GM04503 (cell line): ENCODE measurements around the gene SLC25A51.
"Not testable (repeated sequence)": the region's sequence is repeated elsewhere in the genome, so short reads cannot be mapped to it uniquely, and the experiment has no call there.

Experiments
- DNase-seq: peaks from one replicate; pipeline ENCODE4 v3.0.0-alpha.2; 2012; ENCODE audit warnings: low read depth

Gene SLC25A51

GRCh38 chr9:37919246-37919955 lies 15.5 kb upstream of the SLC25A51 start:
- DNase-seq, result no peak

DNA sequence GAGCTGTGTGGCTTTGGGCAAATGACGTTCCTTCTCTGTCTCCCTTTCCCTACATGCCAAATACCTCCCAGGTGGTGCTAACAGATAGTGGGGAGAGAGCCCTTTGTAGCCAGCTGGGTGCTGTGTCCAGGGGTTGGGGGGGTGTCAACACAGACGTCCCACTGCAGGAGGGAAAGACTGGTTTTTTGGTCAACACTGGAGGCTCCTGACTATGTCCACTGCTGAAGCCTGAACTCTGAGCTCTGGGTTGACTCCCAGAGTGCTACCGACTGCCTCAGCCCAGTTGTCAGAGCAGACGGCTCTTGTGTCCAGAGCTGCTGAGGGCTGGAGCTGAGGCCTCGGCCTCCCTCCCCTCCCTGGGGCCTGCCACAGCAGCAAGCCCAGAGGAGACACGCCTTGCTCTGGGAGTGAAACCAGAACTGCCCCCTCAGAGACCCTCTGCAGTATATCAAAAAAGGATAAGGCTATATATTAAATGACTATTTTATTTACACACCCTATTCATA lies 14.8 kb upstream of the SLC25A51 start:
- no peak for DNase-seq

DNA sequence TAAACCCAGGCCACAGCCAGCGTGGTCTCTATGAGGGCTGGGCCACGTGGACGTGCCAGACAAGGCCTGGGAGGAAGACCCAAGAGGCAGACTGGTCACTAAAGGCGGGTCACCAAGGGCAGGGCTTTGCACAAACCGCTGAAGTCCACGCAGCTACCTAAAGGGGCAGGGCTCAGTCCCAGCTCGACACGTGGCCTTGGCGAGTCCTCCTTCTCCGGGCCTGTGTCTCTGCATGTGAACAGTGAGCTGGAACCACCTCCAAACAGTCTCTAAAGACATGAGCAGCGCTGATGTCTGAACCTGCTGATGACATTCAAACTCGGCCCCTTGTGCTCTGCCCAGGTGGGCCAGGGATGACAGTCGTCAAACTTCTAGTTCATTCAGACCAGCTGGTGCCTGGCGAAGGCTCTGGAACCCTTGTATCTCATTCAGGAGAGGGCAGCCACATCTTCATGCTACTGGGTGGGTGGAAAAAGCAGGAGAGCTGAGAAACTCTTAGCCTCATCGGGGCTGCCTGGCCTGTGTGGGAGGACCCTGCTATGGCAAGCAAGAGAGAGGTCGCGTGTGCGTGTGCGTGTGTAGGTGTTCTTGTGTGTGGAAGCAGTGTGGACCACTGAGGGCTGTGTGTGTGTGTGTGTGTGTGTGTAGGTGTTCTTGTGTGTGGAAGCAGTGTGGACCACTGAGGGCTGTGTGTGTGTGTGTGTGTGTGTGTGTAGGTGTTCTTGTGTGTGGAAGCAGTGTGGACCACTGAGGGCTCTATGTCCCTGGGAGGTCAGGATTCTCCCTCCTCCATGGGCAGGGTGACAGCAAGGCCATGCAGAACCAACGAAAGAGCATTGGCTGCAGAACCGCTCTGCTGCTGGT lies 14.1 kb upstream of the SLC25A51 start:
- no peak for DNase-seq

DNA sequence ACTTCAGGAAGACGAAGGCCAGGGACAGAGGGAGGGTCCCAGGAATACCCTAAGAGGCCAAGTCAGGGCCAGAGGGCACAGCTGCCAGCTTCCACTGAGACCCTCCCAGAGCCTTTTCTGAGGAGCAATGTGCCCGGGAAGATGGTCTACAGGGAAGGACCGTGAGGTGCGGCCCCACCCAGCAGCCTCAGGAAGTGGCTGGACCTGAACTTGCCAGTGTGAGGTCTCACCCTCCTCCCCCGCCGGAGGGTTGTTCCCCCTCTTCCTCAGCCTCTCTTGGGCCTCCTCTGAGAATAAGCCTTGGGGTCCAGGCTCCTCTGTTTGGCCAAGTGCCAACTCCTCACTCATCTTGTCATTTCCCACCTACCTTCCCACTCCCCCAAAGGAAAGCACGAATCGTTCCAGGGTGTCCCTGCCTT lies 13.4 kb upstream of the SLC25A51 start:
- no peak for DNase-seq

GRCh38 chr9:37916471-37917312 lies 12.8 kb upstream of the SLC25A51 start:
- no peak for DNase-seq

DNA sequence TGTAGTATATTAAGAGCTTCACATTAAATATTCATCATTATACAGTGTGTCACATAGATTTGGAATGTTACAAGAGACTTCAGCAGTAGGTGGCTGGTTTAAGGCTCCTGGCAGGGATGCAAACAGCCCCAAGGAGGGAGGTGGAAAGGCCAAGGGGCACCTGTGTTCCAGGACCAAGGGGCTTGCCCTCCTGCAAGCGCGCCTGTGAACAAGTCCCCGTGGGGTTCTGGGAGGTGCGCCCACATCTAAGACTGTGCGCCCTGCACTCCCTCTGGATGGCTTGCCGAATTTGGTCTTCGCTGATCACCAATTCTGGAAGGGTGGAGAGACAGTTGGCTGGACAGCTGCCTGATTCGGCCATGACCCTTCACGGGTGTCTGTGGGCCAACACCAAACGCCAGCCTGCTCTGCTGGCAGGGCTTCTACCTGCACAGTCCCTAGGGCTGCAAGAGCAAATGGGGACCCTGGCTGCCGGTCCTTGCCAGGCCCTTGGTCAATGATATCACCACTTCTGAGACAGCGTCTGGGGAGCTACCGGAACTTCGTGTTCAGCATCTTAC lies 12.1 kb upstream of the SLC25A51 start:
- DNase-seq, result no peak

DNA sequence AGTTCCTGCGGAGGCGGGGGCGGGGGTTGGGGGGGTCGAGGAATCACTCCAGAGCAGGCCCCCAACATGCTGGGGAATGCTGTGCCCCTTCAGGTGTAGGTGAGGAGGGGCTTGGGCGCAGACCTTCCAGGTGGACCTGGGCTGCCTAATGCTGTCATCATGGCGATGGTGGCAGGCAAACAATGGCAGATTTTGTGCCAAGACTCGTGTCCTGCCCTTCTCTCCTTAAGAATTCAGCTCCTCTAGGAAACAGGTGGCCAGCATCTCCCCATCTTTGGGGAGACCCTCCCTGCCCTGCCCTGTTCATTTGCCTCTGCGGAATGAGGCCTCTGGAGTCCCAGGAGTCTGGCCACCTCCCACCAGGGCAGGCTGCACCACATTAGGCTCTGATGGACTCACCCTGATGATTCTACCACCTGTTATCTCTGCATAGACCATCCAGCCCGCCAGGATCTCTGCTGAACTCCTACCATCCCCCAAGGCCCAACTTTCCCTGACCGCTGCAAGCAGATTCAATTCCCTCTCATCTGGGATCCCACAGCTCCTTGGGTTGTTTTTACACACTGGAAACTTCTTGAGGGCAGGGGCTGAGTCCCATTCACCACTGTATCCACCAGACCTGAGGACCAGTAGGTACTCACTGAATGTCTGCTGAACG lies 10.9 kb upstream of the SLC25A51 start:
- no peak for DNase-seq

DNA sequence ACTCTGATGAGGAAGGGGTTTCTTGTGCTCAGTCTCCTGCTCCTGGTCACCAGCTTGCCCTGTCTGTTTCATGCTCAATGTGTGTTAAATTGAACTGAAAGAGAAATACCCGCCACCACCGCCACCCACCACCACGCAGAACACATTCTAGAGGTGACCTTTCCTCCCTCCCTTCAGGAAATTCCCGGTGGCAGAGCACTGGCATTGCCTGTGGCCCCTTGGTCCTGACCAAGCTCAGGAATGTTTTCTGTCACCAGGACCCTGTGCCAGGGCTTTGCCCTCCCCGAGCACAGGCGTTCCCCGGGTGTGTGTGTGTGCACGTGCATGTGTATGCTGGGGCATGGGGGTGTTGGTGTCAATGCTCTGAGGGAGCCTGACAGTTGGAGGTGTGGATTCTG lies 10.2 kb upstream of the SLC25A51 start:
- DNase-seq, result no peak

- DNase-seq, result peak; percentile 27
These were observed 9.7 kb upstream of the SLC25A51 start for GRCh38 chr9:37913480-37914153.

DNA sequence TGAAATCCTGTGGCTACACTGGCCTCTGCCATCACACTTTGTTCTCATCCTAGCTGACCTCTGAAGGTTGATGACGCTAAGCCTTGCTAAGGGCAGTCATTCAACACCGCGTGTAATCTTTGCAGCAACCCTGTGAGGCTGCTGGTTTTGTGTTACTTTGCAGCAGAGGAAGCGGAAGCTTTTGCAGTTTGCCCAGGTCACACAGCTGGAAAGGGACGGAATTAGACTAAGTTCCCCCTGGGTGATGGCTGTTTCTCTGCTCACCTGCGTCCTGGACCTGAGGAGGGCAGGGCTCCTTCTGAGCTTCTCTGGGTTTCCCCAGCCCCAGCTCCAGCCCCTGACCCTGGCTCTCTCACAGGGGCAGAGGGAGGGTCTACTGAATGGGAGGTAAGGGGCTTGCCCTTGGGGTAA lies 7.3 kb upstream of the SLC25A51 start:
- DNase-seq, result no peak

DNA sequence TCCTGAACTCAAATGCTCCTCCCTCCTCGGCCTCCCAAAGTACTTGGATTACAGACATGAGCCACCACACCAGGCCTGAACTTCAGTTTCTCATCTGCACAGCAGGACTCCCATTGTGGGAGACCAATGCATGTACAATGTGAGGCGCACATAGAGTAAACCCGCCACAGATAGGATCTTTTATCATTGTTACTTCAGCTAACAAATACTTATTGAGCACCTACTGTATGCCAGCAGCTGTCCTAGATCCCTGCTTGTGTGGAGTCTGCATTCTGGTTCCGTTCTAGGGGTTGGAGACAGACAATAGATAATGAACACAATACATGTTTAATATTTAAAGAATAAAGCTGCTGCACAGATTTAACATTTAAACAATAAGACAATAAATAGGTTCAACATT lies 6.3 kb upstream of the SLC25A51 start:
- no peak for DNase-seq

DNA sequence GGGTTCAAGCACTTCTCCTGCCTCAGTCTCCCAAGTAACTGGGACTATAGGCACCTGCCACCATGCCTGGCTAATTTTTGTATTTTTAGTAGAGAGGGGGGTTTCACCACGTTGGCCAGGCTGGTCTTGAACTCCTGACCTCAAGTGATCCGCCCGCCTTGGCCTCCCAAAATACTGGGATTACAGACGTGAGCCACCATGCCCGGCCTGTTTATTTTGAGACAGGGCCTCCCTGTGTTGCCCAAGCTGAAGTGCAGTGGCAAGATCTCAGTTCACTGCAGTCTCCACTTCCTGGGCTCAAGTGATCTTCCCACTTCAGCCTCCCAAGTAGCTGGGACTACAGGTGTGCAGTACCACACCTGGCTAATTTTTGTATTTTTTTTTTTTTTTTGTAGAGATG lies 5.9 kb upstream of the SLC25A51 start:
- not testable (repeated sequence) for DNase-seq

- no peak for DNase-seq
These were observed 5.4 kb upstream of the SLC25A51 start for GRCh38 chr9:37909326-37909725.

DNA sequence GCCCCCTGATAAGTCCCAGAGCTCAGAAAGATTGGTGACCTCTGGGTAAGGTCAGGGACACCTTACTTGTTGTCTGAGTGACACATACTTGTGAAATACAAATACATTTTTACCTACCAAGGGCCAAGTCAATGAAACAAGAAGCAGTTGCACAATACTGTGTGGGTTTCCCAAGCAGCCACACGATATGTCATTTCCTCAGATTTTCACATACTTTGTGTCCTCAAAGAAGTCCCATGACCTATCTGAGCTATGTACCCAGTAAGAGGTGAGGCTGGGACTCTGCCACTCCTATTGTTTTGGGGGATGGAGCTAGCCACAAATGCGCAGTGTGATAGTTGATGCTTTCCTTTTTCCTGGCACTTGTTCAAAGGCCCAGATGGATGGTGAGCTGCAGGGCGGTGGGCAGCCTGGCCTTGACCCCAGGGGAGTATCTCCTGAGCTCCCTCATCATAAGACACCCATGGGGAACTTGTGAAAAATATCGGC lies 4.8 kb upstream of the SLC25A51 start:
- peak; percentile 56 for DNase-seq

DNA sequence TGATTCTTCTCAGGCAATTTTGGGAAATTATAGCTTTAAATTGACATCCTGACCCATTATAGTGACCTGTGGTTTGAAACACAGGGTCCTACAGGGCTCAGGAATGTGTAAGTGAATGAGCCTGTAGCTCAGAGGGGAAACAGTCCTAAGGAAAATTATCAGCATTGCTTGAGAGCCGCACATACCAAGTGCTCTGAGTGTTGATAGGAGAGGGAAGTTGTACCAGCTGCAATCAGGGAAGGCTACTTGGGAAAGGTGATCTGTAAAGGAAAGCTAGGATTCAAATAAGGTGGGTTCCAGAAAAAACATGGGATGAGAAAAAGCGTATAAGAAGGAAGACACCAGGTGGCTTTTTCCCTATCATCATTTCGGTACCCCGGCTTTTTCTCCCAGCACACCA lies 4.4 kb upstream of the SLC25A51 start:
- DNase-seq, result no peak

GRCh38 chr9:37906312-37907239 lies 2.6 kb upstream of the SLC25A51 start:
- DNase-seq, result no peak

- no peak for DNase-seq
These were observed 1.8 kb upstream of the SLC25A51 start for GRCh38 chr9:37905776-37906175.

GRCh38 chr9:37905131-37905505 lies 1.2 kb upstream of the SLC25A51 start:
- no peak for DNase-seq

GRCh38 chr9:37904445-37905130 lies 661 bp upstream of the SLC25A51 start:
- no peak for DNase-seq
